ENCODE measurements around the gene MINAR1.

GRCh38 chr15:79437275-79438000 is 5.3 kb downstream of the MINAR1 start:
- TF ChIP-seq EZH2 (IDR thresholded peaks at IDR 0.05; ENCODE audit: insufficient read depth, poor library complexity, severe bottlenecking) (no peak), EZH2phosphoT487 (IDR thresholded peaks at IDR 0.05; ENCODE audit: insufficient read depth, low read depth) (no peak)
